H1 (cell line): ENCODE results near the gene UROS. TPM values are rescaled to one million over a fixed set of nuclear protein-coding genes. Genes with fewer than 3 reads are reported as not detected.

ENCODE experiments used
- CTCF ChIA-PET: fragments of 300-600 bp; sonication (Branson Sonifier 250); formaldehyde crosslinking; loops from one replicate; lab custom pipeline; 2021; ENCODE audit not compliant: partially characterized antibody; lab: Charles Lee
- POLR2A ChIA-PET: fragments of 300-600 bp; sonication (Branson Sonifier 250); formaldehyde crosslinking; loops from one replicate; lab custom pipeline; 2021; ENCODE audit warnings: inconsistent platforms; ENCODE audit not compliant: partially characterized antibody; lab: Charles Lee
- DNase-seq, 2 experiments: peaks; one replicate each; pipeline versions ENCODE4 v3.0.0 to v3.0.0-alpha.2; 2010 to 2022; ENCODE audit warnings: low spot score in 2 of 2, low read depth in 1 of 2, mixed read lengths in 1 of 2
- FAIRE-seq: peaks from 2 replicates; lab custom pipeline; 2011; peaks lifted over from hg19 to GRCh38; lab: Jason Lieb, UNC
- H2AFZ ChIP-seq: 2 replicates; pipeline ENCODE4 v1.8.1; 2012; ENCODE audit warnings: low read length, inconsistent platforms
- H2AK5ac ChIP-seq: 2 replicates; pipeline ENCODE4 v1.6.1; 2013; ENCODE audit warnings: low read depth, low read length
- H2BK120ac ChIP-seq: replicated peaks from 2 replicates; pipeline ENCODE3; 2013; ENCODE audit warnings: low read depth, low read length, inconsistent platforms
- H2BK12ac ChIP-seq: 2 replicates; pipeline ENCODE4 v1.6.1; 2013; ENCODE audit warnings: low read depth, low read length
- H2BK15ac ChIP-seq: 2 replicates; pipeline ENCODE4 v1.6.1; 2013; ENCODE audit warnings: low read length
- H2BK20ac ChIP-seq: 2 replicates; pipeline ENCODE4 v1.6.1; 2013; ENCODE audit warnings: low read length
- H2BK5ac ChIP-seq: 2 replicates; pipeline ENCODE4 v1.6.1; 2013; ENCODE audit warnings: low read depth, low read length
- H3K14ac ChIP-seq: 2 replicates; pipeline ENCODE4 v1.6.1; 2013; ENCODE audit warnings: inconsistent platforms; ENCODE audit not compliant: insufficient read length
- H3K18ac ChIP-seq: 2 replicates; pipeline ENCODE4 v1.6.1; 2013; ENCODE audit warnings: low read length; ENCODE audit errors: extremely low read depth
- H3K23ac ChIP-seq: 2 replicates; pipeline ENCODE4 v1.6.1; 2013; ENCODE audit warnings: inconsistent platforms; ENCODE audit not compliant: insufficient read length
- H3K23me2 ChIP-seq: 2 replicates; pipeline ENCODE4 v1.6.1; 2013; ENCODE audit warnings: low read depth, low read length
- H3K27ac ChIP-seq: 2 replicates; pipeline ENCODE4 v1.6.1; 2011; ENCODE audit warnings: low read depth, low read length, inconsistent platforms
- H3K27me3 ChIP-seq, 4 experiments: replicated peaks in 1 of 4; 1 replicate in 1 of 4; 2 replicates in 3 of 4; pipeline versions ENCODE4 v1.6.1 to v1.8.1; 2011 to 2013; ENCODE audit warnings: low read length in 3 of 4, mild to moderate bottlenecking in 3 of 4, inconsistent platforms in 2 of 4, mixed read lengths in 2 of 4, moderate library complexity in 1 of 4; ENCODE audit not compliant: control insufficient read depth in 3 of 4, insufficient read depth in 3 of 4; ENCODE audit errors: extremely low read depth in 1 of 4
- H3K36me3 ChIP-seq, 4 experiments: 2 replicates each; pipeline versions ENCODE4 v1.6.1 to v1.8.1; 2011 to 2013; ENCODE audit warnings: mild to moderate bottlenecking in 4 of 4, low read length in 3 of 4, moderate library complexity in 2 of 4, control low read depth in 1 of 4, inconsistent platforms in 1 of 4; ENCODE audit not compliant: insufficient read depth in 4 of 4, control insufficient read depth in 2 of 4
- H3K4ac ChIP-seq: replicated peaks from 2 replicates; pipeline ENCODE3; 2013; ENCODE audit warnings: low read length, low read depth, mixed read lengths, inconsistent platforms; ENCODE audit not compliant: insufficient read length
- H3K4me1 ChIP-seq, 4 experiments: replicated peaks in 1 of 4; 1 replicate in 1 of 4; 2 replicates in 3 of 4; pipeline versions ENCODE4 v1.6.1 to v1.8.1; 2011 to 2013; ENCODE audit warnings: low read length in 3 of 4, inconsistent platforms in 2 of 4, mixed read lengths in 1 of 4; ENCODE audit not compliant: insufficient read depth in 4 of 4, control insufficient read depth in 3 of 4
- H3K4me2 ChIP-seq, 2 experiments: 2 replicates each; pipeline versions ENCODE4 v1.6.1 to v1.8.1; 2011 to 2013; ENCODE audit warnings: low read depth in 2 of 2, low read length in 2 of 2, control low read depth in 1 of 2, inconsistent platforms in 1 of 2, mild to moderate bottlenecking in 1 of 2; ENCODE audit not compliant: insufficient read depth in 1 of 2
- H3K4me3 ChIP-seq, 4 experiments: fragments of 200-600, 300-600 bp in 1 of 4; sonication (generic), shearing (Covaris generic), sonication (Bioruptor Twin) in 1 of 4; 2 replicates each; pipeline versions ENCODE4 v1.5.1 to v1.8.1; 2011 to 2016; ENCODE audit warnings: low read length in 4 of 4, low read depth in 3 of 4, control low read depth in 2 of 4, inconsistent platforms in 2 of 4, mild to moderate bottlenecking in 2 of 4, mixed read lengths in 1 of 4, moderate library complexity in 1 of 4; ENCODE audit not compliant: insufficient read depth in 2 of 4; ENCODE audit errors: extremely low read depth in 1 of 4
- H3K56ac ChIP-seq: replicated peaks from 2 replicates; pipeline ENCODE3; 2013; ENCODE audit warnings: low read depth, mild to moderate bottlenecking, mixed read lengths, low read length, inconsistent platforms; ENCODE audit not compliant: insufficient read length
- H3K79me1 ChIP-seq: 2 replicates; pipeline ENCODE4 v1.6.1; 2013; ENCODE audit warnings: low read depth, low read length, control low read depth
- H3K79me2 ChIP-seq, 2 experiments: 2 replicates each; pipeline versions ENCODE4 v1.6.1 to v1.8.1; 2012 to 2013; ENCODE audit warnings: low read length in 2 of 2, mild to moderate bottlenecking in 2 of 2, inconsistent platforms in 1 of 2; ENCODE audit not compliant: insufficient read depth in 2 of 2, control insufficient read depth in 1 of 2
- H3K9ac ChIP-seq, 4 experiments: replicated peaks in 1 of 4; 1 replicate in 1 of 4; 2 replicates in 3 of 4; pipeline versions ENCODE4 v1.6.1 to v1.8.1; 2011 to 2013; ENCODE audit warnings: low read depth in 3 of 4, low read length in 3 of 4, control low read depth in 2 of 4, mild to moderate bottlenecking in 2 of 4, moderate library complexity in 2 of 4, inconsistent platforms in 1 of 4; ENCODE audit errors: extremely low read depth in 1 of 4
- H3K9me3 ChIP-seq, 2 experiments: 2 replicates each; pipeline versions ENCODE4 v1.6.1 to v1.8.1; 2012 to 2013; ENCODE audit warnings: mild to moderate bottlenecking in 2 of 2, moderate library complexity in 2 of 2, control low read depth in 1 of 2, inconsistent platforms in 1 of 2, low read depth in 1 of 2, low read length in 1 of 2, mixed read lengths in 1 of 2; ENCODE audit not compliant: insufficient read depth in 2 of 2
- H4K20me1 ChIP-seq, 2 experiments: replicated peaks in 1 of 2; 2 replicates each; pipeline versions ENCODE3 to v1.8.1; 2011 to 2013; ENCODE audit warnings: inconsistent platforms in 2 of 2, low read length in 2 of 2, mild to moderate bottlenecking in 1 of 2; ENCODE audit not compliant: insufficient read depth in 2 of 2, control insufficient read depth in 1 of 2
- H4K5ac ChIP-seq: 2 replicates; pipeline ENCODE4 v1.6.1; 2013; ENCODE audit warnings: low read length, low read depth, mixed read lengths, inconsistent platforms; ENCODE audit not compliant: insufficient read length
- H4K8ac ChIP-seq: 2 replicates; pipeline ENCODE4 v1.8.0; 2013; ENCODE audit warnings: mild to moderate bottlenecking, moderate library complexity, low read length, inconsistent platforms; ENCODE audit not compliant: insufficient read depth; ENCODE audit errors: extremely low read depth
- H4K91ac ChIP-seq: replicated peaks from 2 replicates; pipeline ENCODE3; 2013; ENCODE audit warnings: low read length, mixed read lengths, inconsistent platforms; ENCODE audit not compliant: insufficient read length
- CBX8 ChIP-seq: fragments of 300-800, 300-1000 bp; sonication (generic); IDR thresholded peaks from 2 replicates; pipeline ENCODE4 v1.7.1; 2016; ENCODE audit warnings: low read depth, low read length, borderline replicate concordance
- CHD1 ChIP-seq: IDR thresholded peaks from 2 replicates; pipeline ENCODE4 v1.6.1; 2012; ENCODE audit warnings: low read depth, low read length, improper control_type of control experiment
- GTF2F1 ChIP-seq: IDR thresholded peaks from 2 replicates; pipeline ENCODE4 v1.6.1; 2012; ENCODE audit warnings: low read depth, low read length, improper control_type of control experiment, borderline replicate concordance
- RBBP5 ChIP-seq: IDR thresholded peaks from 2 replicates; pipeline ENCODE4 v1.7.1; 2012; ENCODE audit warnings: low read depth, mild to moderate bottlenecking, inconsistent platforms, low read length, moderate library complexity, borderline replicate concordance
- WGBS, 2 experiments: shearing (Covaris generic) in 1 of 2; methylation state at CpG; one replicate each; pipeline versions ENCODE4 v1.1.6 to v1.1.7; 2013 to 2015; ENCODE audit warnings: low lambda C conversion rate in 2 of 2, mixed read lengths in 2 of 2, inconsistent platforms in 1 of 2, low coverage in 1 of 2, missing lambda C conversion rate in 1 of 2; ENCODE audit not compliant: insufficient replicate concordance in 2 of 2, insufficient coverage in 1 of 2, insufficient read length in 1 of 2; ENCODE audit errors: extremely low coverage in 1 of 2, missing lambda C conversion rate in 1 of 2; 5-methylcytosine and 5-hydroxymethylcytosine counted together
- polyA plus RNA-seq, 7 experiments: library from polyadenylated mRNA; depleted of rRNA in 3 of 7; stranded (reverse) in 5 of 7; unstranded in 2 of 7; fragments of >200 nt in 5 of 7; fragments of 200-250 nt in 2 of 7; gene quantifications; 1 replicate in 5 of 7; 2 replicates in 1 of 7; 4 replicates in 1 of 7; pipeline versions ENCODE4 v1.2.1 to v1.2.3, GENCODE V29; 2011 to 2013; ENCODE audit warnings: missing spikeins in 2 of 7, mixed read lengths in 2 of 7
- total RNA-seq: library from RNA; stranded (reverse); fragmentation: NEBNext Ultra II Directional; extraction: Animal tissue kit (Norgen Biotek cat#: 25700); gene quantifications from 2 replicates; pipeline ENCODE4 v1.2.1, GENCODE V29; 2021
- TF ChIP-seq, protein P1 (sequence below): IDR thresholded peaks from 2 replicates; pipeline ENCODE4 v1.6.1; 2012; ENCODE audit warnings: low read length, inconsistent platforms

The UROS gene
- total and polyA plus RNA-seq, 2 of the 8 experiments (the other 6 are each of a cell fraction or from before 2014, with no cell fraction given): 45.6 to 58.0 TPM

DNA sequence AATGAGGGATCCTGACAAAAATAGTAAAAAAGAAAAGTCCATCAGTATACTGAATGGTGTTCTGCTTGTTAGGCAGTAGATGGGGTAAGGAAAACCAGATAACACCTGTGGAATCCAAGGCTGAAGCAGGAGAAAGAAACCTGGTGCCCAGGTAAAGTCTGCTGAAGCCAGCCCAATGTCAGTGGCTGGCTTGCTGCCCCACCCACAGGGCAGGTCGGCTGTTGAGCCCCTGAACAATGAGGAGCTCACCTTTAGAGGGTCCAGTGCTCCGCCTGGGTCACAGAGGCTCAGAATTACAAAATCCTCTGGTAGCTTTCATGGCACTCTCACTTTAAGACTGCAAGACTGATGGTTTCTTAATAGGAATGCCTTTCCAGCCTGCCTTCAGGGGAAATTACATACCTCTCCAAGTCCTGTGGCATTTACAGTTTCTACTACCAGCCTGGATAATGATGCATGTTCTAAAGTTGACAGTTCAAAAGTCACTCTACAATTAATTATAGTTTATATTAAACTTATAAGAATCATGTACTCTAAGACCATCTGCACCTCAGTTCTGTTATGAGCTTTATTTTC is 34.2 kb upstream of the UROS start:
- Histone ChIP-seq H3K56ac (no peak overlapping the region), H3K9ac (no peak overlapping the region), H4K20me1 (no peaks in the 10 kb centered on the region), H4K5ac (no peak overlapping the region), H2BK120ac (no peak overlapping the region), H3K79me2 (no peaks in the 10 kb centered on the region), H2AK5ac (no peak overlapping the region), H3K4ac (no peak overlapping the region), H2AFZ (no peak overlapping the region), H3K9me3 (no peaks in the 10 kb centered on the region), H3K27me3 (no peaks in the 10 kb centered on the region), H3K23ac (no peak overlapping the region), H3K27ac (no peak overlapping the region), H2BK20ac (no peak overlapping the region), H3K23me2 (no peaks in the 10 kb centered on the region), H4K91ac (no peak overlapping the region), H3K4me2 (no peak overlapping the region), H3K14ac (no peak overlapping the region), H3K79me1 (no peaks in the 10 kb centered on the region), H3K18ac (no peak overlapping the region), H3K4me3 (no peak overlapping the region), H2BK12ac (no peak overlapping the region), H3K4me1 (no peaks in the 10 kb centered on the region), H2BK5ac (no peak overlapping the region), H2BK15ac (no peak overlapping the region), H3K36me3 (peaks cover 0 to 10% (median 2%) of the 10 kb centered on the region in 4 experiments; a peak in 3 of 8 replicates), H4K8ac (no peak overlapping the region)
- DNase-seq (no peak), FAIRE-seq (no peak)
- WGBS, 2 experiments: 84% methylated on average over 2 of the region's 2 CpGs; no CpG with 5 or more reads in 1 of the 2 experiments
- CTCF ChIA-PET: interaction anchor here (0.8 to 4.1 kb wide), 3 partner anchors 11 to 42 kb away, joined by 3 to 30 read pairs (median 3); no protein-coding TSS in a partner anchor
- POLR2A ChIA-PET: interaction anchor here (0.6 to 1.7 kb wide), 6 partner anchors 9 to 1050 kb away, joined by 3 to 5 read pairs (median 4); no protein-coding TSS in a partner anchor
- no peak for TF ChIP-seq RBBP5
- TF ChIP-seq, protein P1, sequence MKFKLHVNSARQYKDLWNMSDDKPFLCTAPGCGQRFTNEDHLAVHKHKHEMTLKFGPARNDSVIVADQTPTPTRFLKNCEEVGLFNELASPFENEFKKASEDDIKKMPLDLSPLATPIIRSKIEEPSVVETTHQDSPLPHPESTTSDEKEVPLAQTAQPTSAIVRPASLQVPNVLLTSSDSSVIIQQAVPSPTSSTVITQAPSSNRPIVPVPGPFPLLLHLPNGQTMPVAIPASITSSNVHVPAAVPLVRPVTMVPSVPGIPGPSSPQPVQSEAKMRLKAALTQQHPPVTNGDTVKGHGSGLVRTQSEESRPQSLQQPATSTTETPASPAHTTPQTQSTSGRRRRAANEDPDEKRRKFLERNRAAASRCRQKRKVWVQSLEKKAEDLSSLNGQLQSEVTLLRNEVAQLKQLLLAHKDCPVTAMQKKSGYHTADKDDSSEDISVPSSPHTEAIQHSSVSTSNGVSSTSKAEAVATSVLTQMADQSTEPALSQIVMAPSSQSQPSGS: no peak
- TF ChIP-seq GTF2F1: no peak
- TF ChIP-seq CBX8: no peak
- TF ChIP-seq CHD1: no peak
